SK-N-MC (cell line): ENCODE data around the gene CALCOCO2.

Experiments used
- EZH2 ChIP-seq: fragments of 200-600 bp; sonication (generic); IDR thresholded peaks from one replicate; pipeline ENCODE4 v1.6.1; 2017; ENCODE audit warnings: antibody characterized with exemption
- FOXP2 ChIP-seq: optimal IDR thresholded peaks from 2 replicates; pipeline ENCODE3; 2011; ENCODE audit warnings: mild to moderate bottlenecking, moderate library complexity; ENCODE audit not compliant: insufficient read depth; ENCODE audit errors: extremely low read length, control extremely low read depth
- POLR2AphosphoS5 ChIP-seq: IDR thresholded peaks from 2 replicates; pipeline ENCODE4 v1.6.1; 2012; ENCODE audit warnings: mild to moderate bottlenecking, low read depth, low read length, borderline replicate concordance

DNA sequence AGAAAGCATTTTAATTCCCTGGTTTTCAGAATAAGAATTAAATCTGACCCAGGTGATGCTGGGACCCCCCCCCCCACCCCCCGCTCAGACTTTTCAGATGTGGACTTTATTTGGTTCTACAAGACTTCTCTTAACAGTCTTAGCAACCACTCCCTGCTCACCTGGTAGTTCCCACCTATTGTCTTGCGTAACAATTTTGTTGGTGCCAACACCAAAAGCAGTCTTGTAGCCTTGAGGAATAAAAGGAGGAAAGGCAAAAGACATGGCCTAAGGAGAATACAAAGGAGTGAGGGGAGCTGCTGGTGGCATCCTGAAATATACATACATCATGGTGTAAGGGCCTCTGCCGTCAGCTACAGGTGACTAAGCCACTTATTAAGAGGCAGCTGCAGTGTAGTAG, 18.8 kb upstream of the CALCOCO2 start:
- TF ChIP-seq POLR2AphosphoS5 (no peak), EZH2 (no peak), FOXP2 (no peak)
